GM11168 (cell line): ENCODE measurements around the gene FBXL13.
"Not testable (repeated sequence)": the region's sequence is repeated elsewhere in the genome, so short reads cannot be mapped to it uniquely, and the experiment has no call there.

Experiments
- in situ Hi-C: fragments of 300-500 bp; cut with MboI; formaldehyde crosslinking; loops from one replicate; pipeline ENCODE4 v1.12.0; 2022; ENCODE audit warnings: low sequenced_read_pairs; ENCODE audit not compliant: unreplicated experiment

The FBXL13 gene

DNA sequence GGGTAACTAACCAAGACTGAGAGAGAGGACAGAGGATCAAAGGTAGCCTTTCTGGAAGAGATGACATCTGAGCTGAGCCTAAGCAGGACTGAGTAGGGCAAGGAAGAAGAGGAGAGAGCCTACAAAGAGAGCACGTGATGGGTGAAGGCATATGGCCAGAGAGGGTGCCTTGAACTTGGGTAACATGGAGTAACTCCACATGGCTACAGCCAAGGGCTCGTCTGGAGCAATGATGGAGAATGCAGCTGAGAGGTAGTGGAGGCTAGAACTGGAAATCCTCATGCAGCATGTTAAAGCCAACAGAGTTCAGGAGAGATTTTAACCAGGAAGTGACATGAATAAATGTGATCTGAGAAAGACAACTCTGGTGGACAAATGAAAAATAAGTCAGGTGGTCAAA, 84.0 kb downstream of the FBXL13 start:
- in situ Hi-C loops: no loop called here

DNA sequence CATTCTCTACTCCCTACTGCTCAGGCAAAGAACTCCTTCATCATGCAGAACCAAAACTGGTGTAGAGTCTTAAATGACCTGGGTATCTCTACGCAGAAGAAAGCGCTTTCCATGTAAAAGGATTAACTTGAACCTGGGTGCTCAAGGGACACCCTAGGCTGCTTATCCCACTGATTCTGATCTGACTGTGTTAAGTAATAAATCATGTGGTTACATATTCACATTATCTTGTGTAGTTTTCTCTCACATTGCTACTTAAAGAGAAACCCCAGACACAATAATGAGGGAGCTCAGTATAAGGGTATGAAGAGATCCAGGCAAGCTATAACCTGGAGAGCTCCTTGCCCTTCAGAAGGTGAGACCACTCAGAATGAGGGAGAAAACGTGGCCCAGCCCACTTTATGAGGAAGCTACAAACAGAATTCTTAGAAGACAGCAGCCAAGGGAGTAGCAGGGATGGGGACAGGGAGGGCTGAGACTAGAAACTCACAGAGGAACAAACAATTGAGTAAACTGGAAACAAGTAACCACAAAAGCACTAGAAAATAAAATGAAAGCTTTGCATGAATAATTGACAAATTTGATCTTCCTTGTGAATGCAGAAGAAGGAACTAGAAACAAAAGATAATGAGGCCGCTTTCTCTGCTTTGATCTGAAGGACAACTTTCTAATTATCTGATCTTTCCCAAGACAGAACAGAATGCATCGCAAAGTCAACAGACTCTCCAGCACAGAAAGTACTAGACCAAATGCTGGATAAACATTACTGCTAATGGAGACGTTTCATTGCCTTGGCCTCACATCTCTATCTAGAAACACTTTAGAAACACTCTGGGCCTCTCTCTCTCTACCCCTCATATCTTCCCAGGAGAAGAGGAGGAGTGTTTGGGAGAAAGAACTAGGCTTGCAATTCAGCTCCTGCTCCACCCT, 85.7 kb downstream of the FBXL13 start:
- in situ Hi-C loops: no loop called here

GRCh38 chr7:102988088-102988487, 86.5 kb downstream of the FBXL13 start:
- in situ Hi-C loops: no loop called here

DNA sequence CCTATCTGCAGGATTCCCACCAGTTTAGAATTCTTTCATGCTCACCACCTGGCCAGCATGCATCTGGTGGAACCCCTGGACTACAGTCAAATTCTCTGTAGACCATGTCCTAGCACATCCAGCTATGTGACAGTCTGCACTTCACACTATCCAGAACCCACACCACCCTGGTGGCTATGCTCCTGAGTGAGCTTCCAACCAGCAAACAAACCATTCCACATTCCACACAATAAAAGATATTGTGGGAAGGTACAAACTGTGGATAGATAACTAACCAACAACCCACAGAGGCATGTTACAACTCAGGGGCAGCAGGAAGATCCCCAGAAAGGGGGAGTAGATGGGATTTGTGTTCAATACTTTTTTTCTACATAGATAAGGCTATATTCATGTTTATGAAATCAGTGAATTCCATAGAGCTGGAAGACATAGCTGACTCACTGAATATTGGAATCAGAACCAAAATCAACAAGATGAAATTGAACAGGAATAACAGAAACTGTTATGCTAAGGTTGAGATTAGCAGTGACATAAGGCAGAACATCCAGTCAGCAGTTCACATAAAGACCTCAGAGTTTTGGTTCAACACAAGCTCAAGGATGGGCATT, 89.3 kb downstream of the FBXL13 start:
- in situ Hi-C loops: no loop called here

GRCh38 chr7:102983602-102984001, 91.0 kb downstream of the FBXL13 start:
- in situ Hi-C loops: no loop called here

- in situ Hi-C loops: no loop called here
Measured at GRCh38 chr7:102982235-102982634, 92.4 kb downstream of the FBXL13 start.

DNA sequence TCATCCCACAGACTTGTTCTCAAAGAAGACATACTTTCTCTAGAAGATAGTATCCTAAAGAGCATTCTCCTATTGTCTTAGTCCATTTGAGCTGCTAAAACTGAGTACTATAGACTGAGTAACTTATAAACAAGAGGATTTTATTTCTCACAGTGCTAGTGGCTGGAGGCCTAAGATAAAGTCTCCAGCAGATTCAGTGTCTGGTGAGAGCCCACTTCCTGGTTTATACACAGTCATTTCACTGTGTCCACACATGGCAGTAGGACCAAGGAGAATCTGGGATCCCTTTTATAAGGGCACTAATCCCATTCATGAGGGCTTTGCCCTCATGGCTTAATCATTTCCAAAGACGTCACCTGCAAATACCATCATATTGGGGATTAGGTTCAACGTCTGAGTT, 93.1 kb downstream of the FBXL13 start:
- in situ Hi-C loops: no loop called here

DNA sequence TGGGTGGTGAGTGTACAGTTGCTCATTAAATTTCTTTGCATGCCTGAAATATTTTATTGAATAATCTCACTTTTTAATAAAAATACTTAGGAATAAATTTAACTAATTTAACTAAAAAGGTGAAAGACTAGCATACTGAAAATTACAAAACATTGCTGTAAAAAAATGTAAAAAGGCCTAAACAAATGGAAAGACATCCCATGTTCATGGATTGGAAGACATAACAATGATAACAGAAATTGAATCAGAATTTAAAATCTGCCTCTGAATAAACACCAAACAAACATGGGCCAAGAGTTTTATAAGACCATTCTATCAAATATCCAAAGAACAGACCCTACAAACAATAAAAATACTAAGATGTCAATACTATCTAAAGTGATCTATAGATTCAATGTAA, 94.9 kb downstream of the FBXL13 start:
- in situ Hi-C loops: no loop called here

- in situ Hi-C loops: no loop called here
Measured at GRCh38 chr7:102978284-102978683, 96.3 kb downstream of the FBXL13 start.

- in situ Hi-C loops: not testable (repeated sequence)
Measured at GRCh38 chr7:102977586-102977985, 97.0 kb downstream of the FBXL13 start.

DNA sequence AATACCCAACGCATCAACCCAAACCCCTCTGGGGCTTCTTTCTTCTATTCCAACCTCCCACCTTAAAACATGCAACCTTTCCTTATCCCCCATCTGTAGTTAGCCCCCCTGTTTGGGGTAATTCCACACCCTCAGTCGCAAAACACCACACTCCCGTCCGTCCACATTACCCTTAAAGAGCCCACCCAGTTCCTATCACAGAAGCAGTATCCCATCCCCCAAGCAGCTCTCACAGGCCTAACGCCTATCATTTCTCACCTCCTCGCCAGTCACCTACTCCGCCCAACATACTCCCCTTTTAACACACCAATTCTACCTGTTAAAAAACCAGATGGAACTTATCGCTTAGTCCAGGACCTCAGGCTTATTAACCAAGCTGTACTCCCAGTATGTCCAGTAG, 98.1 kb downstream of the FBXL13 start:
- in situ Hi-C loops: no loop called here

GRCh38 chr7:102975854-102976253, 98.7 kb downstream of the FBXL13 start:
- in situ Hi-C loops: no loop called here

GRCh38 chr7:102974366-102975236, 100.0 kb downstream of the FBXL13 start:
- in situ Hi-C loops: no loop called here

- in situ Hi-C loops: no loop called here
Measured at GRCh38 chr7:102973096-102973802, 101.3 kb downstream of the FBXL13 start.

GRCh38 chr7:102967798-102968197, 106.8 kb downstream of the FBXL13 start:
- in situ Hi-C loops: no loop called here

DNA sequence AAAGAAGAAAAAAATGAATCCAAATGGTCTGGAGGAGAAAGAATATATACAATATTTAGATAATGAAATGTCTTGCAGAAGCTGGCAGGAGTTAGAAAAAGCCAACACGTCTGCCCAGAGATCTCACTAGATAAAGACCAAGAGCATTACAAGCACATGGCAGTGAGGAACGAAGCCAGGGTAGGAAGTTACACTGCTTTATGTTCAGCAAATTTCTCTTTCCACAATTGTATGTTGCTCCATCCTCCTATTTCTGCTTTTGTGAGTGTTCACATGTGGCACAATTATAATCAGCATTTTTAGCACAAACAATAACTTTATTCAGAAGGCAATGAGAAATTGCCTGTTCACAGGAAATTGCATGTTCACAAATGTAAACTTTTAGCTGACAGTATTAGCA, 108.1 kb downstream of the FBXL13 start:
- in situ Hi-C loops: no loop called here

DNA sequence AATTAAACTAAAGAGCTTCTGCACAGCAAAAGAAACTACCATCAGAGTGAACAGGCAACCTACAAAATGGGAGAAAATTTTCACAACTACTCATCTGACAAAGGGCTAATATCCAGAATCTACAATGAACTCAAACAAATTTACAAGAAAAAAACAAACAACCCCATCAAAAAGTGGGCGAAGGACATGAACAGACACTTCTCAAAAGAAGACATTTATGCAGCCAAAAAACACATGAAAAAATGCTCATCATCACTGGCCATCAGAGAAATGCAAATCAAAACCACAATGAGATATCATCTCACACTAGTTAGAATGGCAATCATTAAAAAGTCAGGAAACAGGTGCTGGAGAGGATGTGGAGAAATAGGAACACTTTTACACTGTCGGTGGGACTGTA, 112.6 kb downstream of the FBXL13 start:
- in situ Hi-C loops: not testable (repeated sequence)

DNA sequence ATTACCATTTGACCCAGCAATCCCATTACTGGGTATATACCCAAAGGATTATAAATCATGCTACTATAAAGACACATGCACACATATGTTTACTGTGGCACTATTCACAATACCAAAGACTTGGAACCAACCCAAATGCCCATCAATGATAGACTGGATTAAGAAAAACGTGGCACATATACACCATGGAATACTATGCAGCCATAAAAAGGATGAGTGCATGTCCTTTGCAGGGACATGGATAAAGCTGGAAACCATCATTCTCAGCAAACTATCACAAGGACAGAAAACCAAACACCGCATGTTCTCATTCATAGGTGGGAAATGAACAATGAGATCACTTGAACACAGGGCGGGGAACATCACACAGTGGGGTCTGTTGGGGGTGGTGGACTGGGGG, 116.6 kb downstream of the FBXL13 start:
- in situ Hi-C loops: not testable (repeated sequence)

- in situ Hi-C loops: not testable (repeated sequence)
Measured at GRCh38 chr7:102954359-102954758, 120.2 kb downstream of the FBXL13 start.

DNA sequence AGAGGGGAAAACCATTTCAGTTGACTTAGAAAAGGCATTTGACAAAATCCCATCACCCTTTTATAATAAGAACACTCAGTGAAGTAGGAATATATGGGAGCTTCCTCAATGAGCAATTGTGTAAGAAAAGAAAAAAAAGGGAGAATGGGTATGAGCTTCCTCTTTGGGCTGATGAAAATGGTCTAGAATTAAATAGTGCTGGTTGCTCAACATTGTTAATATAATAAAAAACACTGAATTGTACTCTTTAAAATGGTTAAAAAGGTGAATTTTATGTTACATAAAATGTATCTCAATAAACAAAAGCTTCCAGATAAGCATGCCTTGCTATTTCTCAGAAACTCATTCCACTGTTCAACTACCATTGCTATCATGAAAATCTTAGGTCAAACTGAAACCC, 121.2 kb downstream of the FBXL13 start:
- in situ Hi-C loops: no loop called here
